Midbrain (tissue), 1 donor: ENCODE measurements around the gene PMPCA.

Experiments used
- DNase-seq: peaks from one replicate; lab custom pipeline; 2025; lab: John Stamatoyannopoulos, UW

The PMPCA gene

GRCh38 chr9:136456258-136456657 lies 45.8 kb downstream of the PMPCA start:
- no peak for DNase-seq

- no peak for DNase-seq
Observed at GRCh38 chr9:136457326-136457725, 46.9 kb downstream of the PMPCA start.

GRCh38 chr9:136459425-136459824 lies 49.0 kb downstream of the PMPCA start:
- no peak for DNase-seq

- no peak for DNase-seq
Observed at GRCh38 chr9:136460772-136461325, 50.4 kb downstream of the PMPCA start.

GRCh38 chr9:136462664-136463063 lies 52.2 kb downstream of the PMPCA start:
- DNase-seq: no peak

- no peak for DNase-seq
Observed at GRCh38 chr9:136463578-136463977, 53.1 kb downstream of the PMPCA start.

GRCh38 chr9:136464241-136464640 lies 53.8 kb downstream of the PMPCA start:
- no peak for DNase-seq

GRCh38 chr9:136465500-136466154 lies 55.2 kb downstream of the PMPCA start:
- DNase-seq: no peak

- DNase-seq: no peak
Observed at GRCh38 chr9:136466155-136466541, 55.7 kb downstream of the PMPCA start.

- DNase-seq: no peak
Observed at GRCh38 chr9:136467766-136468165, 57.3 kb downstream of the PMPCA start.

GRCh38 chr9:136470356-136470755 lies 59.9 kb downstream of the PMPCA start:
- DNase-seq: no peak

- no peak for DNase-seq
Observed at GRCh38 chr9:136470792-136471469, 60.5 kb downstream of the PMPCA start.

GRCh38 chr9:136471802-136472487 lies 61.5 kb downstream of the PMPCA start:
- no peak for DNase-seq

GRCh38 chr9:136472640-136473353 lies 62.3 kb downstream of the PMPCA start:
- DNase-seq: no peak

GRCh38 chr9:136473354-136473721 lies 62.9 kb downstream of the PMPCA start:
- DNase-seq: no peak
